Central memory CD4-positive, alpha-beta T cell (primary cell): ENCODE measurements around the gene SPSB4.
A peak's percentile ranks its signal among the peaks of the same experiment; 100 is the strongest.
"Not testable (repeated sequence)": the region's sequence is repeated elsewhere in the genome, so short reads cannot be mapped to it uniquely, and the experiment has no call there.

Source experiments
- DNase-seq: peaks from one replicate; pipeline ENCODE4 v3.0.0; 2022

Gene SPSB4

DNA sequence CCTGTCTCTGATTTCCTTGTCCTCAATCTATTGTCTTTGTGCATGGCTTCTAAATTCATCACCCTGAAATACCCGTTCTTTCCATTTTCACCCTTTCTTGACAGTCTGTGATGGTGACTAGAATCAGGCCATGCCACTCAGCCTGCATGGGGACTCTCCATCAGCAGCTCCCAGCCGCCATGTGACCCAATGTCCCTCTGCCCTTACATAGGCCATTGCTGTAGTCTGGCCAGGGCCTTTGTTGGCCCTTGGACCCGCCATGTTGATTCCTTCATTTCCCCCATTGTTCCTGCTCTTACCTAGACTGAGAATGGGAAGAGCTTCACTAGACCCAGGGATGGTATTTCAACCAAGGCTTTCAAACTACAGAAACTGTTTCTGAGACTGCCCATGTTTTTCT lies 45.8 kb downstream of the SPSB4 start:
- DNase-seq = no peak

DNA sequence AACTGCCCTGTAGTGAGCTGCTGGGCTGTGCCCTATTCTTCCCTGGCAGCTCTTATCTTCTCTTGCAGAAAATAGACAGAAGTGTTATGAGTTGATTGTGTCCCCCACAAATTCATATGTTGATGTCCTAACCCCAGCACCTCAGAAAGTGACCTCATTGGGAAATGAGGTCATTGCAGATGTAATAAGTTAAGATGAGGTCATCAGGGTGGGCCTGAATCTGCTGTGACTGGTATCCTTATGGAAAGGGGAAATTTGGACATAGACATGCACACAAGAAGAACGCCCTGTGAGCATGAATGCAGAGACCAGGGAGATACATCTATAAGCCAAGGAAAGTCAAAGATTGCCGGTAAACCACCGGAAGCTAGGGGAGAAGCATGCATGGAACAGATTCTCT lies 49.0 kb downstream of the SPSB4 start:
- DNase-seq = no peak

DNA sequence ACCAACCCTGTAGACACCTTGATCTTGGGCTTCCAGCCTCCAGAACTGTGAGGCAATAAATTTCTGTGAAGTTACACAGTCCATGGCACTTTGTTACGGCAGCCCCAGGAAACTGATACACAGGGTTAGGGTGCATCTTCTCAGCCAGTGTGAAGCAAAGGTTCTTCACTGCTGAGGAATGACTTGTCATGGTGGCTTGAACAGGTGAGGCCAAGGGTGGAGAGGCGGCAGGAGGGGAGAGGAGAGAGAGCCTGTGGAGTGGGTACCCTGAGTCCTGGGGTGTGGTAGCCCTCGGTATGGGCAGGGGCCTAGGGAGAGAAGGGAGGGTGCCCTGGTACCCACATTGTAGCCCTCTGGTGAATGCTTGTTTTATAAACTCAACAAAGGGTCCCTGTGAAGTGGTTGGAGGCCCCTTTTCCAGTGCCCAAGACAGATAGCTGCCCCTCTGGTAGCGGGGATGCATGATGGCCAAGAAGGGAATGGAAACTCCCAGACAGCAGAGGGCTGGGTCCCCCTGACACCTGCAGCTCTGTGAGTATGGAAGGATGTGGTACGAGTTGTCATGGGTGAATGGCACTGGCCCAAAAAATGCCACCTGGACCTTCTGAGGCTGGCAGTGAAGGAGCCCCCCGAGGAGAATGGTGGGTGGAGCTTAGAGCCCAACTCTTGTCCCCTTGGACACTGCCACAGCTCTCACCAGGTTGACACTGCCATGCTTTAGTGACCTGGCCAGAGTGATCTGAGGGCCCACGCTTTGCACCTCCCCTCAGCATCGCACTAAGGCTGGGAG lies 49.6 kb downstream of the SPSB4 start:
- no peak for DNase-seq

DNA sequence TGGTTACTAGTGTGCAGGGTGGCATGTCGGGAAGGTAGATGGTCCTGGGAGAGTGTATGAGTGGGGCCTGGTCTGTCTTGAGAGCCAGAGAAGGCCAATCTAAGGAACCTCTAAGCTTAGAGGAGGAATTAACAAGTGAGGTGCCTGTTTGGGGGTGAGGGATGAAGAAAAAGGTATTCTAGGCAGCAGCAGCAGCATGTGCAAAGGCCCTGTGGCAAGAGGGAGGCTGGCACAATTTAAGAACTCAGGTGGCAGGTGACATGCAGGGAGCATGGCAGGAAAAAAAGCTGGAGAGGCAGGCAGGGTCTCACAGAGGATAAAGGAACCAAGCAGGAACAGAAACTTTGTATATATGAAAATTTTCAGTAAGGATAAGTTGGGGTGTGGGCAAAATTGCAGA lies 51.2 kb downstream of the SPSB4 start:
- DNase-seq = no peak

DNA sequence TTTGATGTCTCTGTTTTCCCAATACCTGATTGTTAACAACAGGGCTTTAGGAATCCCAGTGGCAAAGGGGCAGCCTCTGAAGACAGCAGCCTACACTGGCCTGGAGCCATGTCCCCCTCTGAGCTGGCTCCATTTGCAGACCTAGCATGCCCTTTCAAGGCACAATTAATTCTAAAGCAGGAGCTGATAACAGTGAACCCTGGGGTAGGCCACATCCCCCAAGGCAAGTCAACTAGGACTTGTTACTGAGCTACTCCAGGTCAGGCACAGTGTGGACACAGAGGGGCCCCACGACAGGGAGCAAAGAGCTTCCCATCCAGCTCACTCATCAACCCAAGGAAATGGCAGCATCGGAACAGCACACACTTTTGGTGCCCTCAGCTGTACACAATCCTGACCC lies 51.9 kb downstream of the SPSB4 start:
- no peak for DNase-seq

DNA sequence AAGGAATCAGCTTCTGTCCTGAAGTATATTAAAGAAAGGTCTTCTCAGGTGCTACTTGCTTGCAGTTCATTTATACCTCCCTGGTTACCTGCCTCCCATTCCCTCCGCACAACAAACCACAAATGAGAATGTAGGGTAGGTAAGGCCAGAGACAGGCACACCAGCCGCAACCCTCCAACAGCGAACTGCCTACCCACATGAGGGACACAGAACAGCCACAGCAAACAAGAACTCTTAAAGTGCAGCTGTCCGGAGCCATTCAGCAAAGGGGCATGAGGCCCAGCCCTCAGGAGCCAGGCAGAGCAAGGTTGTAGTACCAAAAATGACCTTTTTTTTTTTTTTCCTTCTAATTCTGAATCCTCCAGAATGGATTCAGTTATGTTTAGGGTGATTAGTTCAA lies 52.4 kb downstream of the SPSB4 start:
- DNase-seq = no peak

DNA sequence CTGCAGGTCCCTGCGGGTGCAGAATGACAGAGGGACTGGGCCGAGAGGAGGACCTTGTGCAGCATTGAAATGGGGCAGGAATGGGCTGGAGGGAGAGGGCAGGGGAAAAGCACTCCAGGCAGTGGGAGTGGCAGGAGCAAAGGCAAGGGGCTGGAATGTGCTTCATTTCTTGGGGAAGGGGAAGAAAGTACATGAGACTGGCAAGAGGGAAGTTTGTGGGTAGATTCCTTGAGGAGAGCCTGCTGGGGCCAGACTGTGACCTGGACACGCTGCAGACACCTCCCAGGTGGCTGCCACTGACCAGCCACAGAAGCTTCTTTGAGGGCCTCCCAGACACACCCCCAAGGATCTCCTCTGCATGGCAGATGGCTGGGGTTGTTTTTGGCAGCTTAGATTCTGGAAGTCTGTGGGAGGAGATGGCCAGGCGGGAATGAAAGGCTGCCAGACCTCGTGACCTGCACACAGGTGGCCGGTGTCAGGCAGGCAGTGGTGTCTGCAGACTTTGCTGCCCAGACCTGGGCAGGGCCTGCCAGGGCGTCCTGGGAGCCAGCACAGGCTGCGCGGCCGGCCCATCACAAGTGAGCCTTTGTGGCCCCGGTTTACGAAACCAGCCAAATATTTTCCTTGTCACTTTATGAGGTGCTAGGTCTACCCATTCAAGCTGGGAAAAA lies 53.1 kb downstream of the SPSB4 start:
- no peak for DNase-seq

DNA sequence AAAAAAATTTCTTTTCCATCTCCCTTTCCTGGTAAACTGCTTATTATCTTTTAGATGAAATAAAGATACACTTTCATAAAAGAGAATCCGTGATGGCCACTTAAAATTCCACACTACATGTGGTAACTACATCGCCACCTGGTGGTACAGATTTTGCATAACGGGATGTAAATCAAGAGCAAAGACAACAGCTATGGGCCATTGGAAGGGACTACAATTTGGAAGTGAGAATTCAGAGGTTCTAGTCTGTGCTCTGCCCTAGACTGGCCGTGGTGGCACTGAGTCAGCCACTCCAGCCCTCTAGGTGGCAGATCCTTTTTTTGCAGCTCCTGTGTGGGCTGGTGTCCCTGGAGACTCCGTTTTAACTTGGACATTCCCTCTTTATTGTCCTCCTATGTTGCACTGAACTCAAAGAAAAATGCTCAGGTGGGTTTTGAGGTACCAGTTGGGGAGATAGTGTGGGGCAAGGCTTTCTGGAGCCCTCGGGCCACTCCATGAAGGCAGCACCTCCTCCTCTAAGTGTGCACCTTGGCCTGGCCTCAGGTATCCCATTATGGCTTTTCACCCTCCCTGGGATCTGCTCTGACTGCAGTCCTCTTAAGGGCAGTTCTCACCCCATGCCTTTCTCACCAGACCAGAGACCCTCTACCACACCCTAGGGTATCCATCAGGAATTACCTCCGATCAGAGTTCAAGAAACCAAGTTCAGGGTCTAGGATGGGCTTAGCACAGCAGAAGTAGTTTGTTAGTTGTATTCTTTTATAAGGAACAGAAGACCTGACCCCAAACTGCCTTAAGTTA lies 54.9 kb downstream of the SPSB4 start:
- DNase-seq = peak; percentile 29

DNA sequence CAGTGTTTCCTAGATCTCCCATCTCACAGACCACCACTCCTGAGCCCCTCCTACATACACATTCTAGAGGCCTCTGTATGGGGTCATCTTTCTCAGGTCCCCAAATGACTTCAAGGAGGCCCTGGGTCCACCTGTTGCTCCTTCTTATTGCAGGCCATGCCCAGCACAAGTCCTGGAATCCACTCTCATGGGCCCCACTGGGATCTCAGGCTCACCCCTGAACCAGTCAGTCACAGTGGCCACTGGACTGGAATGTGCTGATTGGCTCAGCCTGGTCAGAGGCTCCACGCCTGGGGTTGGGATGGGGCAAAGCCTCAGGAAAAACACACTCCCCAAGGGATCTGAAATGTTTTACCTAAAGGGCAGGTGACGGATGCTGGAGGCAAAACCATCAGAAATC lies 55.7 kb downstream of the SPSB4 start:
- DNase-seq = no peak

DNA sequence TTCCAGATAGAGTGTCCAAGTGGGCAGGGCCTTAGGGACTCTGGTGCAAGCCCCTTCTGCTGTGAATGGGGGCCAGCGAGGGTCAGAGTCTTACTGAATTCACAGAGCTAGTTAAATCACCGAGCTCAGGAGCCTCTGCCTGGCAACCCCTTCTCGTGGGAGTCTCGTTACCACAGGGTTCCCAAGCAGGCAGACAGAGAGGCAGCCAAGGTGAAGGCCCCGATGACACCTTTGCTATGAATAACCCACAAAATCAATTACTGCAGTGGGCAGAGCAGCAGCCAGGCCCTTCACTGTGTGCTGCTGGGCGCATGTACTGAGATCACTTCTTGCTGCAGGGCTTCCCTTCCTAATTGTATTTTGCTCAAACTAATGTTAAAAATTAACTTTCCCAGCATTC lies 56.9 kb downstream of the SPSB4 start:
- DNase-seq = no peak

DNA sequence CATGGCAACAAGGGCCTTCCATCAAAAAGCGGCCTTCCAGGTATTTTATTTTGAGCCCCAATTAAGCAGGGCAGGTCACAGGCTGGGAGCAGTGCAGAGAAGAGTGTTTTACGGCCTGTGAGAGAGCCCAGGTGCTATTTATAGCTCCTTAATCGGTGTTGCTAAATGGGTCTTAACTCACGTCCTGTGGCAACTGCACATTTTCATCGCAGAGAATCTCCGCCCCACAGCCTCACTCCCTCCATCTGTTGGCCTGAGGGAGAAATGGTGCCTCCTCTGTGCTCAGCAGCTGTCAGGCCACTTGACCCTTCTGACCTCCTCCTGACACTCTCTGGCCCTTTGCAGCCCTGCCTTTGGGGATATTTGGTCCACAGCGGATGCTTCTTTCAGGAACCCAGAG lies 58.6 kb downstream of the SPSB4 start:
- no peak for DNase-seq

DNA sequence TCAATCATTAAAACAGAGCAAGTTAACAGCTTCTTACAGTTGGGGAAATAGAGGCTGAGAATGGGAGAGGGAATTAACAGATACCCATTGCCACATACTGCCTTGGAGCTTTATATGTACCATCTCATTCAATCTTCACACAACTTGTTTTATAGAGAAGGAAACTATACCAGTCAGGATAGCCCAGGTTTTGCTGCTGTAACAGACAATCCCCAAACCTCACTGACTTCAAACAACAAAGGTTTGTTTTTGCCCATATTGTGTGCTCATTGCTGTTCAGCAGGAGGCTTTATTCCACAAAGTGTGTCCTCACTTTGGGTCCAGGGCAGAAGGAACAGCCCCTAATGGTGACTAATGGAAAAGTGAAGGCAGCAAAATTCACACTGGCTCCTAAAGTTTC lies 59.2 kb downstream of the SPSB4 start:
- no peak for DNase-seq

DNA sequence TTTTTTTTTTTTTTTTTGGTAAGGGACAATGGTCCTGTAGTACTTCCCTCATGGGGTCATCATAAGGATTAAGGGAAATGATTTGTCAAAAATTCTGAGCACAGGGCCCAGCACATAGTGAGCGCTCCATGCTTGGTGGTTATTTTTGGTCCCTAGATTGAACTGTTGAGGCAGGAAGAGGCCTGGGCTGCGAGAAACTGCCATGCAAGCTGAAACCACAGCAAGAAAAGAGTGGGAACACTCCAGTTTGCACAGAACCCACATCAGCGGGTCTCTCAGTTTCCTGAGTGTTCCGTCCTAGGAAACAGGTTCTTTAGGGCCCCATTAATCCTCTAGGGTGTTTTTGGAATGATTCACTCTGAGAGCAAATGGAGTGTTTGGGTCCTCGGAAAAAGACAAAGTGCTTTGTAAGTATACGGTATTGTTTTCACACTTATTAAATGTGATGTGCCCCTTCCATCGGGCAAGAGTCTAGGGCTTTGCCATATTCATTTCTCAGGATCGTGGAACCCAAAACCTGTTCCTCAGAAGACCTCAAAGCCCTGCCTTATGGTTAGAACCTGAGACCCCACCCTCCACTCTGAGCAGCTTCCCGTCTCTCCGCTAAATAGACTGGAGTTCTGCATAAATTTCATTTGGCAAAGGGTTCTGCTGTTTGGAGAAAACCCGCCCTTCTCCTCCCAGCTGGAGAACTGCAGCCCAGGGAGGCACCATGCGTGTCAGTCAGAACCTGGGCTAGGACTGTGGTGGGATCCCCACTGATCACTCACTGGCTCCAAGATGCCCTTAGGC lies 60.4 kb downstream of the SPSB4 start:
- DNase-seq = no peak

DNA sequence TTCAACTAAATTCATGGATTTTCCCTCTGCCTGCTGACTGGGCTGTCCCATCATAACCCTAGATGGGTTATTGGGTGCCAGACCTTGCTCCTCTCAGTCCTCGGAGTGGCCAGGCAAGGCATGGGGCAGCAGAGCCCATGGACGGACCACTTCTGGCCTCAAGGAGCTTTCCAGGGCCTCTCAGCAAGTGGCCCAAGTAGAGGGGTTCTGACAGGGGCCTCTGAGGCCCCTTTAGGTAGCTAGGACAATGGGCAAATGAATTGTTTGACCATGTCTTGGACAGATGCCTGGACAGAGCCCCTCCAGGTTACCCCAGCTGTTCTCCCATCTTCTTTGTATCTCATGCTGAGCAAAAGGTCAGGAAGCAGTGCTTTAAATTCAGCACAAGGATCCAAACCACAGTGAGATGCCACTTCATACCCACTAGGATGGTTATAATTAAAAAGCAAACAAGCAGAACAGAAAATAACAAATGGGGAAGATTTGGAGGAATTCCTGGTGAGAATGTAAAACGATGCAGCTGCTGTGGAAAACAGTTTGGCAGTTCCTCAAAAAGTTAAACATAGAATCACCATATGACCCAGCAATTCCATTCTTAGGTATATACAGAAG lies 61.6 kb downstream of the SPSB4 start:
- DNase-seq = no peak

DNA sequence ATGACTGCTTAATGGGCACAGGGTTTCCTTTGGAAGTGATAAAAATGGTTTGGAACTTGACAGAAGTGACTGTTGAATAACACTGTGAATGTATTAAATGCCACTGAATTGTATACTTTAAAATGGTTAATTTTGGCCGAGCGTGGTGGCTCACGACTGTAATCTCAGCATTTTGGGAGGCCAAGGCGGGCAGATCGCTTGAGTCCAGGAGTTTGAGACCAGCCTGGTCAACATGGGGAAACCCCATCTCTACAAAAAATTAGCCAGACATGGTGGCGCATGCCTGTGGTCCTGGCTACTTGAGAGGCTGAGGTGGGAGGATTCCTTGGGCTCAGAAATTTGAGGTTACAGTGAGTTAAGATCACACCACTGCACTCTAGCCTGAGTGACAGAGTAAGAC lies 62.5 kb downstream of the SPSB4 start:
- DNase-seq = not testable (repeated sequence)

DNA sequence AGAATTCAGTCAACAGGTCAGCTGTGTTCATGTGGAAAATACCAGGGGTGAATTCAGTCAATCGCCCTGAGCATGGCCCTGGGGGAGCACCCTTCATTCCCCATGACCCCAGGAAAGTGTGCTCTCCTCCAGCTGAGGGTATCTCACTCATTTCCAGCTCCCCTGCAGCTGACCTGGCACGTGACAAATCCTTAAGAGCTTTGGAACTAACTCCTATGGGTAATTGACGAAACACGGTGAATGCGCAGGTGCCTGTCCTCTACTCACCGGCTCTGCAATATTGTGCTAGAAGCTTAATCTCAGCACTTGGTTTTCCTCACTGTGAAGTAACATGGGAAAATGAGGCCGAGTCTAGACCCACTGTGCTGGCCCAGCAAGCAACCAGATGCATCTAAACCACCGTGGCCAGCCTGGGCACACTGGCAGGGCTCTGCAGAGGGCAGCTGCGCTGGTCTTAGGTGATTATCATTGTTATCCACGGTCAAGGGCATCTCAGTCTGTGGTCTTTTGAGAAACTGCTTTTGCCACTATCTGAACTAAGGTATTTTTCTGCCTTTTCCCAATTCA lies 63.1 kb downstream of the SPSB4 start:
- no peak for DNase-seq

DNA sequence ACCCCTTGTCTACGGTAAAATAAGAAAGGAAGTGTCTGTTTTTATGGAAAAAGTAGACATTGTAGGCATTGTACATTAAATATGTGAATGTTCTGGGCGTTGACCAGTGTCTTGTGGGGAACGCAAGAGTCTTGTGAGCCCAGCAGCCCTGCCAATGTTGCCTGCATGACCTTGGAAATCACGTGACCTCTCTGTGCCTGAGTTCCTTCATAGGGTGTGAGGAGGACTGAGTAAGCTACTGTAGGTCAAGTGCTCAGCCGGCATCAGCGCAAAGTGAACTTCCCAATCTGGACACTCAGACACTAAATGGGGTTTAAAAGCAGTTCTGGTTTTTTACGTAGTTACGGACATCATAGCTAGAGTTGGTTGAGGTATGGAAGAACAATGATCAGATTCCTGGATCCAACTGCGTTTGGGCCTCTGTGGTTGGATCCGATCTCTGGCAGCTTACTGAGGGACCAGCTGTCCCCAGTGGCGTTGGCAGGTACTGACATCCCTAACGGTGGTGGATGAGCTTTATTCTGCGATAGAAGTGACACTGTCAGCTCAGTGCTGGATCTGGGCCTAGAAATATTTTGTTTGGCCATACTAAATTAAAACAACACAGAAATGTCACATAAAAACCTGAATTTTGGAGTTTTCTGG lies 63.8 kb downstream of the SPSB4 start:
- DNase-seq = no peak

DNA sequence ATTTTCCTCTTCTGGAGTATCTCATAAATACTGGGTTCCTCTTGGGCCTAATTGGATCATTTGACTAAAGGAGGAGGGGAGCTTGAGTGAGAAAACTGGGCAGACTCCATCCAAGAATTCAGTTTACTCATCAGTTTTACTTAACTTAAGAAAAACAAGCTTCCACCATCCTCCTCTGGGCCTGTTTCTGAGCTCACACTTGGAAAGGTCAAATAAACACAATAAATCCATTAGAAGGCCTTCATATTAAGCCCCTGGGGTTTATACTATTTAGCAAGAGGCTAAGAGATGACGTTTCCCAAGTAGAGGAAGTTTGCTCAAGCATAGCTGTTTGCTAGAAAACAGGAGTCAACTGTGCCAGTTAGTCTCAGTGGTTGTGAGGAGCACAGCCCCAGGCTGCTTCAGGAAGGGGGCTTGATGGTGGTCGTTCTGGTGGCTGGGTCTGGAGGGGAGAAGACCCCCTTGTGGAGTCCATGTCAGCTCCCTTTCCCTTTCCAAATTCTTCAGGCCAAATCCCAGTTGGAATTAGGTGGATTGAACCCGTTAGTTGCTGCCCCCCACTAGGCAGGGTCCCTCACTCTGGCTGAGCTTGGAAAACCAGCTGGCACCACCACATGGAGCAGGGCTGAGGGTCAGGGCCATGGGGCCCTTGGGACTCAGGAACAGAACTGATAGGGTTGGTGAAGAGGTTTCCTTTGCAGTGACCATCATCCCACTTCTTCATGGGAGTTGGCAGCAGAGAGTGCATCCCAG lies 64.8 kb downstream of the SPSB4 start:
- DNase-seq = no peak

DNA sequence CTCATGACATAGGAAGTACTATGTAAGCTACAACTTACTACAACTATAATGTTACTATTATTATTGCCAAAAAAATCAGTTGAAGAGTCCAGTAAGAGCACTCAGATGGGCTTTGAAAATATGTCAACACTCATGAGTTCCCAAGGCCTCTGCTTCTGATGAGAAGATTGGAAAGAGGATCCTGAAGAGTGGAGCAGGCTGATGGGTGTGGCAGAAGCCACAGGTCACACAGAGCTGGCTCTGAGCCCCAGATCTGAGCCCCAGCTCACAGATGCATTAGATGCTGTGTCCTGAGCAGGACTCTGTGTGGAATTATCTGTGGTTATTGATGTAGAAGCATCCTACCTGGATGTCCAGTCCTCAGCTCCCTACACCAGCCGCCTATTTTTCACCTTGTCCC lies 65.6 kb downstream of the SPSB4 start:
- DNase-seq = no peak

DNA sequence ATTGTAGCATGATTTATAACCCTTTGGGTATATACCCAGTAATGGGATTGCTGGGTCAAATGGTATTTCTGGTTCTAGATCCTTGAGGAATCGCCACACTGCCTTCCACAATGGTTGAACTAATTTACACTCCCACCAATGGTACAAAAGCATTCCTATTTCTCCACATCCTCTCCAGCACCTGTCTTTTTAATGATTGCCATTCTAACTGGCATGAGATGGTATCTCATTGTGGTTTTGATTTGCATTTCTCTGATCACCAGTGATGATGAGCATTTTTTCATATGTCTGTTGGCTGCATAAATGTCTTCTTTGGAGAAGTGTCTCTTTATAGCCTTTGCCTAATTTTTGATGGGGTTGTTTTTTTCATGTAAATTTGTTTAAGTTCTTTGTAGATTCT lies 66.8 kb downstream of the SPSB4 start:
- DNase-seq = not testable (repeated sequence)
